Thoracic aorta (tissue), 2 donors: ENCODE results near the gene CDK5. TPM values are rescaled to one million over a fixed set of nuclear protein-coding genes. Genes with fewer than 3 reads are reported as not detected.

Source experiments
- ATAC-seq: fragments of 150-250 bp; one replicate; pipeline ENCODE4 v1.8.0; 2017; ENCODE audit warnings: low read depth; ENCODE audit not compliant: insufficient number of reproducible peaks, low FRiP score
- DNase-seq: peaks from one replicate; pipeline ENCODE4 v3.0.0-alpha.2; 2020; ENCODE audit warnings: low spot score
- H3K27ac ChIP-seq, 2 donors: fragments of 200-600 bp; sonication (generic); 1 replicate in 1 of 2; 2 replicates in 1 of 2; pipeline ENCODE4 v1.5.1; 2016; ENCODE audit warnings: mild to moderate bottlenecking in 2 of 2, moderate library complexity in 2 of 2
- H3K27me3 ChIP-seq: fragments of 200-600 bp; sonication (generic); replicated peaks from 2 replicates; pipeline ENCODE4 v1.6.0; 2016; ENCODE audit warnings: mild to moderate bottlenecking; ENCODE audit not compliant: insufficient read depth
- H3K36me3 ChIP-seq: fragments of 200-600 bp; sonication (generic); one replicate; pipeline ENCODE4 v1.5.1; 2016
- H3K4me1 ChIP-seq, 2 donors: fragments of 200-600 bp; sonication (generic); 1 replicate in 1 of 2; 2 replicates in 1 of 2; pipeline versions ENCODE4 v1.5.1 to v1.6.0; 2016; ENCODE audit warnings: low read depth in 2 of 2, mild to moderate bottlenecking in 1 of 2; ENCODE audit not compliant: control insufficient read depth in 1 of 2
- H3K4me3 ChIP-seq: fragments of 200-600 bp; sonication (generic); 2 replicates; pipeline ENCODE4 v1.5.1; 2016; ENCODE audit warnings: mild to moderate bottlenecking
- H3K9me3 ChIP-seq: fragments of 200-600 bp; sonication (generic); 2 replicates; pipeline ENCODE4 v1.5.1; 2016
- total RNA-seq, 2 donors: library from RNA; depleted of rRNA; stranded (reverse); fragments of >200 nt; gene quantifications; one replicate each; pipeline versions ENCODE4 v1.1.0 to v1.2.3, GENCODE V29; 2016
- TF ChIP-seq, protein P1 (sequence below): fragments of 200-600 bp; sonication (generic); IDR thresholded peaks from one replicate; pipeline ENCODE4 v1.5.1; 2019; ENCODE audit warnings: antibody characterized with exemption

The CDK5 gene
- total RNA-seq, 2 donors from 2014 or later = 1.8 to 3.1 TPM

DNA sequence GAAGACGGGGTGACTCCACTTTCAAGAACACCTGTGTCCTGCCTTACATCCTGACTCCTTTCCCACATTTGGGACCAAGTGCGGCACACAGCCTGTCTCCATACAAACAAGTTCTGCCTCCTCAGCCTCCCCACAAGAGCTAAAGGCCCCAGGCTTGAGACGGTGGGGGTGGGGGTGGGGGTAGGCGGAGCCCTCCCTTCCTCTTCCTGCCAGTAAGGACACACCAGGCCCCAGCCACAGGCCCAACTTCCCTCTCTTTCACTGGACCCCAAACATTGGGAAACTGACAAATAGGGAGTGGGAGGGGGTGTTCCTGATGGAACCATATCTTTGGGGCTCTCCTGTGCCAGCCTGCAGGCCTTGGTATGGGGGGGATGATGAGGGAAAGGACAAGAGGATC is 4.6 kb downstream of the CDK5 start:
- Histone ChIP-seq H3K4me1 (peaks cover 9 to 13% of the 10 kb centered on the region in 2 donors), H3K4me3 (no peak overlapping the region), H3K27me3 (no peaks in the 10 kb centered on the region), H3K9me3 (no peaks in the 10 kb centered on the region), H3K27ac (no peak overlapping the region), H3K36me3 (no peaks in the 10 kb centered on the region)
- TF ChIP-seq, protein P1, sequence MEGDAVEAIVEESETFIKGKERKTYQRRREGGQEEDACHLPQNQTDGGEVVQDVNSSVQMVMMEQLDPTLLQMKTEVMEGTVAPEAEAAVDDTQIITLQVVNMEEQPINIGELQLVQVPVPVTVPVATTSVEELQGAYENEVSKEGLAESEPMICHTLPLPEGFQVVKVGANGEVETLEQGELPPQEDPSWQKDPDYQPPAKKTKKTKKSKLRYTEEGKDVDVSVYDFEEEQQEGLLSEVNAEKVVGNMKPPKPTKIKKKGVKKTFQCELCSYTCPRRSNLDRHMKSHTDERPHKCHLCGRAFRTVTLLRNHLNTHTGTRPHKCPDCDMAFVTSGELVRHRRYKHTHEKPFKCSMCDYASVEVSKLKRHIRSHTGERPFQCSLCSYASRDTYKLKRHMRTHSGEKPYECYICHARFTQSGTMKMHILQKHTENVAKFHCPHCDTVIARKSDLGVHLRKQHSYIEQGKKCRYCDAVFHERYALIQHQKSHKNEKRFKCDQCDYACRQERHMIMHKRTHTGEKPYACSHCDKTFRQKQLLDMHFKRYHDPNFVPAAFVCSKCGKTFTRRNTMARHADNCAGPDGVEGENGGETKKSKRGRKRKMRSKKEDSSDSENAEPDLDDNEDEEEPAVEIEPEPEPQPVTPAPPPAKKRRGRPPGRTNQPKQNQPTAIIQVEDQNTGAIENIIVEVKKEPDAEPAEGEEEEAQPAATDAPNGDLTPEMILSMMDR = no peak
- no peak for DNase-seq
- no peak for ATAC-seq

DNA sequence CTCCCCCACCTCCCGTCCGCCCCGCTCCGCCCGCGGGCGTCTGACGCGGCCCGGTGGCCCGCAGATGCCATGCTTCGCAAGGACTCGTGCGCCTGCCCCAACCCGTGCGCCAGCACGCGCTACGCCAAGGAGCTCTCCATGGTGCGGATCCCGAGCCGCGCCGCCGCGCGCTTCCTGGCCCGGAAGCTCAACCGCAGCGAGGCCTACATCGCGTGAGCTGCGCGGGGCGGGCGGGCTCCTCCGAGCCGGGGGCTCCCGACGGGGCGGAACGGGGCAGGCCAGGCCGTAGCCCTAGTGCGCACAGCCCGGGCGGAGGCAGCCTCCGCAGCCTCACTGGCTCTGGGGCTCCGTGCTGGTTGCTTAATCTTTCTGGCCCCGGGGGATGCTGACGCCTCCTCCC is 6.6 kb downstream of the CDK5 start:
- DNase-seq (no peak), ATAC-seq (no peak)
- TF ChIP-seq, protein P1 = no peak
- no peak overlapping the region for H3K27ac ChIP-seq
- H3K36me3 ChIP-seq = no peaks in the 10 kb centered on the region
- H3K27me3 ChIP-seq = no peaks in the 10 kb centered on the region
- peak overlapping the region; percentile 41 for H3K4me3 ChIP-seq
- H3K4me1 ChIP-seq = peaks cover 0 to 5% of the 10 kb centered on the region in 2 donors
- no peaks in the 10 kb centered on the region for H3K9me3 ChIP-seq

DNA sequence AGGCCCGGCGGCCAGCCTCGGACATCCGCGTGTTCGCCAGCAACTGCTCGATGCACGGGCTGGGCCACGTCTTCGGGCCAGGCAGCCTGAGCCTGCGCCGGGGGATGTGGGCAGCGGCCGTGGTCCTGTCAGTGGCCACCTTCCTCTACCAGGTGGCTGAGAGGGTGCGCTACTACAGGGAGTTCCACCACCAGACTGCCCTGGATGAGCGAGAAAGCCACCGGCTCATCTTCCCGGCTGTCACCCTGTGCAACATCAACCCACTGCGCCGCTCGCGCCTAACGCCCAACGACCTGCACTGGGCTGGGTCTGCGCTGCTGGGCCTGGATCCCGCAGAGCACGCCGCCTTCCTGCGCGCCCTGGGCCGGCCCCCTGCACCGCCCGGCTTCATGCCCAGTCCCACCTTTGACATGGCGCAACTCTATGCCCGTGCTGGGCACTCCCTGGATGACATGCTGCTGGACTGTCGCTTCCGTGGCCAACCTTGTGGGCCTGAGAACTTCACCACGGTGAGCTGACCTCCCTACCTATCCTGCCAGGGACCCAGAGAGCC is 8.7 kb downstream of the CDK5 start:
- Histone ChIP-seq H3K4me3 (no peak overlapping the region), H3K4me1 (peaks cover 0 to 5% of the 10 kb centered on the region in 2 donors), H3K27ac (no peak overlapping the region), H3K27me3 (no peaks in the 10 kb centered on the region), H3K9me3 (no peaks in the 10 kb centered on the region), H3K36me3 (no peaks in the 10 kb centered on the region)
- ATAC-seq = no peak
- no peak for DNase-seq
- TF ChIP-seq, protein P1 = no peak

DNA sequence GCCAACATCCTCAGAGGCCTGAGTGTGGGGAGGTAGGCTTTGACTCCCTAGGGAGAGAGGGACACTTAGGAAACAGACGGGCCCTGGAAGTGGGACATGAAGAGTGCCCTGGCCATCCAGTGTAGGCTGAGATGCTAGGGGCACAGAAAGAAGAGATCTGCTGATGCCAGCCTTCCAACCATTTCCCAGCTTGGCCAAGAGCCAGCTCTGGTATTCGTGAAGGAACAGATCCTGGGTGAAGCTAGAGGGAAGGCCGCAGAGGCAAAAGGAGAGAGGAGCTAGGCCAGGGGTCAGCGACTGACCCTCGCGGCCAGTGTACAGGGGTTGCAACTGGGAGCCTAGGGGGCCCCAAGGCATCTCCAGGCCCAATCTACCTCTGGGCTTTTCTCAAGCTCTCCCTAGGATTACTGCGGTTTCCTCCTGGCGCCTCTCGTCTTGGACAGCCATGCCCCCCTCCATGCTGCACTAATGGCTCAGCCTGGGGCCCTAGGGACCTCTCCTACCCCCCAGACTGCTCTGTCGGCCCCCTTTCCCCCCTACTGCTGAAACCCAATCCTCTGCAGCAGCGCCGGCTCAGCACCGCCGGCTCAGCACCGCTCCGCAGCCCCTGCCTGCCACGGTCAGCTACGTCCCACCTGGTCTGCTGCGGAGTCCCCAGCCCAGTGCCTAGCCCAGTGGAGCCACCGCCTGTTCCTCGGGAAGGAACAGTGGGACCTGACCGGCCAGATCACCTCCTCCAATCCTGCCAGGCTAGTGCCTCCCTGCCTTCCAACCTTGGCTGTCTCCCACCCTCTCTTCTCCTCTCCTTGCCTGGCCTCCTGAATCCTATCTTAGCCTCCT is 9.5 kb downstream of the CDK5 start, which contains the start of gene ASIC3:
ASIC3 (plus strand) TSS at position 556 of the 840 bp plus-strand sequence. CDS start 355 bp downstream, outside the sequence.
- ATAC-seq (no peak), DNase-seq (no peak)
- H3K27me3 ChIP-seq = no peaks in the 10 kb centered on the region
- peaks cover 1% of the 10 kb centered on the region for H3K36me3 ChIP-seq
- no peaks in the 10 kb centered on the region for H3K9me3 ChIP-seq
- no peak within 1 kb of the TSS for H3K27ac ChIP-seq
- TF ChIP-seq, protein P1 = no peak
- H3K4me3 ChIP-seq = no peak within 1 kb of the TSS
- H3K4me1 ChIP-seq = peaks cover 0 to 5% of the 10 kb centered on the region in 2 donors
